GM18870 (cell line): Measurements from ENCODE around the gene ACP6.
A peak's percentile ranks its signal among the peaks of the same experiment; 100 is the strongest.
"Not testable (repeated sequence)": the region's sequence is repeated elsewhere in the genome, so short reads cannot be mapped to it uniquely, and the experiment has no call there.

ENCODE experiments used
- ATAC-seq: cut with Tn5 transposase; IDR thresholded peaks from one replicate; pipeline ENCODE4 v1.9.1; 2021; ENCODE audit warnings: moderate library complexity; ENCODE audit not compliant: unreplicated experiment

Gene ACP6

DNA sequence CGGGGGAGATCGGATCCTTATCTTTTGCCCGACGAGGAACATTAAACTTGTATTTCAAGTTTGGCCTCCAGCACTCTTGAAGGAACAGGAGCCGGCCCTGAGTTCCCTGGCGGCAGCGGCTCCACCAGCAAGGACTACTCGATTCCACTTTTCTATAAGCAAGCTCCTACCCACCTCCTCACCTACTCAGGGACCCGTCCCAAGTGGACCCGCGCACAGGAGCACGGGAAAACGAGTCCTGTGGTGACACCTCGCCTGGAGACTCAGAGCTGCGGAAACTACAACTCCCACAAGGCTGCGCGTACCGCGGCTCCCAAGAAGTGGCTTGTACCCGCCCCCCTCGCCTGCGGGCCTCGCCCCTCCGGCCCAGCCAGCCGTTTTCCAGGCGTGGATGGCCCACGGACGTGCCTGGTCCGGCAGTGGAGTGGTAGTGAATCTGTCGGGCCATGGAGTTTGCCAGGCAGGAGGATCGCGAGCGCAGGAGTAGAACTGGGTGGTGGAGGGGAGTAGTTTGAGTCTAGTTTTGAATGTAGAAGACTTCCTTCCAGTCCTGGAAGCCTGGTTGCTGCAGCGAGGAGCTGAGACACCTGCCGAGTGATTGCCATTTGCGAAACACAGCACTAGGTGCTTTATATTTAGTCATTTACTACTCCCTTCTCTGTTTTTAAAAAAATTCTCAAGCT lies at the start of gene ACP6:
TSS of gene ACP6 (minus strand) at position 206 of the 683 bp plus-strand sequence. CDS start 476 bp downstream, outside the sequence.
- peak; percentile 90 for ATAC-seq

DNA sequence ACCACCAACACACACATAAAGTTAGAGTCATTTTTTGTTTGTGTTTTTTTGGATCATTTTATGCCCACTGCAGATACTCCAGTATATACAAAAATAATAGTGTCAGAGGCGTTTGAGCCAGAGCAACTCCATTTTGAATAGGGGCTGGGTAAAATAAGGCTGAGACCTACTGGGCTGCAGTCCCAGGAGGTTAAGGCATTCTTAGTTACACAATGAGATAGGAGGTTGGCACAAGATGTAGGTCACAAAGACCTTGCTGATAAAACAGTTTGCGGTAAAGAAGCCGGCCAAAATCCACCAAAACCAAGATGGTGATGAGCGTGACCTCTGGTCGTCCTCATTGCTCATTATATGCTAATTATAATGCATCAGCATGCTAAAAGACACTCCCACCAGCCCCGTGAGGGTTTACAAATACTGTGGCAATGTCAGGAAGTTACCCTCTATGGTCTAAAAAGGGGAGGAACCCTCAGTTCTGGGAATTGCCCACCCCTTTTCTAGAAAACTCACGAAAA lies 49.4 kb upstream of the ACP6 start:
- no peak for ATAC-seq

DNA sequence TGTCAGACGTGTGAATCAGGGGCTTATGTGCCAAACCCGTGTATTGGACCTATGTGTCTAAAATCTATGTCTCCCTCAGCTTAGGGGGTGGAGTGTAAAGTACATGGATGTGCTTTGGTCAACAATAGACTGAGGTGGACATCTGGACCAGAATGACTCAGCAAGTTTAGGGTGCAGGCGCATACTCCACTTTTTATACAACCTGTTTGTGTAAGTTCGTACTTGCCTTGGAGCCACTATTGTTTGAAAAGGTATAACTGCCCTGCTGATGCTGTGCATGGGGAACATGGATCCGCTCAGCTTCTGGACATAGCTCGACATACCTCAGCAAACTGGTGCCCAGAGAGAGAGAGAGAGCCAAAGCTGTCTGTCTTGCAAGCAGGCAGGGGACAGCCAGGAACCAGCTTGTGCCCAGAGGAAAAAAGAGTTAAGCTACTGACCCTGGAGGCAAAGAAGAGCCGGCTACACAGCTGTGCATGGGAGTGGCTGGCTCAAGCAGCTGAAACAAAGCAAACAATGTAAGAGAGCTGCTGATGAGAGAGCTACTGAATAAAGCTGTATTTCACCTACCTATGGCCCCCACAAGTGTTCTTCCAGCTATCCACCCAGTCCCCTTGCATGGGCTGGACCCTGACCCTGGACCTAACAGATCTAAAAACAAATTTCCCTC lies 48.8 kb upstream of the ACP6 start:
- no peak for ATAC-seq

DNA sequence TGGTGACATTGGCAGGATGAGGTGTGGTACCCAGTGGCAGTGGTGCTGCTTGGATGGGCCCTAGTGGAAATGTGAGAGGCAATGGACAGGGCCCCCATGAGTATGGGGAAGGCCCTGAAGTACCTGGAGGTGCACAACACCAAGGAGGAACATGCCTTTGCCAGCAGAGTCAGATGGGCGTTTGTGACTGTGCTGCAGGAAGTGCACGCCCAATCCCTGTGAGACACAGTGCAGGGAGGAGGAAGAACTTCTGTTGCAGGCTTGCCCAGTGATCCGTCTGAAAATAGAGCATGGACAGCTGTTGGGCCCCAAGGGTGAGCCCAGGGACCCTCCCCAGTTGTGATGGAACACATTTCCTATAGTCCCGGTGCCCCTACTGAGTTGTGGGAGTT lies 47.4 kb upstream of the ACP6 start:
- no peak for ATAC-seq

DNA sequence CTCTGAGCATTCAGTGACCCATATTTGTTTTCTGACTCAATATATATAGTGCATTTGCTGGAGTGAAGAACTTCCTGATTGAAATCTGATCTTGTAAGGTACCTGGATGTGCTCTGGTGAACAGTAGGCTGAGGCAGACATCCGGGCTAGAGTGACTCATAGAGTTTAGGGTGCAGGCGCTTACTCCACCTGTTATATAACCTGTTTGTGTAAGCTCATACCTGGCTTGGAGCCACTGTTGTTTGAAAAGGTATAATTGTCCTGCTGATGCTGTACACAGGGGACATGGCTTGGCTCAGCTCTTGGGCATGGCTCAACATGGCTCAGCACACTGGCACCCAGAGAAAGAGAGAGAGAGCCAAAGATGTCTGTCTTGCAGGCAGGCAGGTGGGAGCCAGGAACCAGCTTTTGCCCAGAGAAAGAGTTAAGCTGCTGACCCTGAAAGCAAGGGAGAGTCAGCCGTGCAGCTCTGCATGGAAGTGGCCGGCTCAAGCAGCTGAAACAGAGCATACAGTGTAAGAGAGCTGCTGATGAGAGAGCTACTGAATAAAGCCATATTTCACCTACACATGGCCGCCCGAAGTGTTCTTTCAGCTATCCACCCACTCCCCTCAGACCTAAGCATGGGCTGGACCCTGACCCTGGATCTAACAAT lies 46.9 kb upstream of the ACP6 start:
- no peak for ATAC-seq

DNA sequence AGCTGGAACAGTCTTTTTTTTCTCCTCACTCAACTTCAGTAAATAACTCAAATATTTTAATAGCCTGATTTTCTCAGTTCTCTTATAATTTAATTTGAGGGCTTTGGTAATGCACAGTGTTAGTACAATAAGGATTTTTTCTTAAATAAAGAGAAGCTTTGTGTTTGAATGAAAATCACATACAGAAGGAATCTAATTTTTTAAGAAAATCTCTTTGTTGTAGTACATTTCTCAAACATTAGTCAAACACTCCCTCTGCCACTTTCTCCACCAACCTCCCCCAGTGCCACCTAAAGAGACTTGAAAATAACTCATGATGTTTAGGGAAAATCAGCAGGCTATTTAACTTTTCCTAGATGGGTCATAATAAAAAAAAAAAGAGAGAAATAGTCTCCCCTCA lies 42.3 kb upstream of the ACP6 start:
- no peak for ATAC-seq

DNA sequence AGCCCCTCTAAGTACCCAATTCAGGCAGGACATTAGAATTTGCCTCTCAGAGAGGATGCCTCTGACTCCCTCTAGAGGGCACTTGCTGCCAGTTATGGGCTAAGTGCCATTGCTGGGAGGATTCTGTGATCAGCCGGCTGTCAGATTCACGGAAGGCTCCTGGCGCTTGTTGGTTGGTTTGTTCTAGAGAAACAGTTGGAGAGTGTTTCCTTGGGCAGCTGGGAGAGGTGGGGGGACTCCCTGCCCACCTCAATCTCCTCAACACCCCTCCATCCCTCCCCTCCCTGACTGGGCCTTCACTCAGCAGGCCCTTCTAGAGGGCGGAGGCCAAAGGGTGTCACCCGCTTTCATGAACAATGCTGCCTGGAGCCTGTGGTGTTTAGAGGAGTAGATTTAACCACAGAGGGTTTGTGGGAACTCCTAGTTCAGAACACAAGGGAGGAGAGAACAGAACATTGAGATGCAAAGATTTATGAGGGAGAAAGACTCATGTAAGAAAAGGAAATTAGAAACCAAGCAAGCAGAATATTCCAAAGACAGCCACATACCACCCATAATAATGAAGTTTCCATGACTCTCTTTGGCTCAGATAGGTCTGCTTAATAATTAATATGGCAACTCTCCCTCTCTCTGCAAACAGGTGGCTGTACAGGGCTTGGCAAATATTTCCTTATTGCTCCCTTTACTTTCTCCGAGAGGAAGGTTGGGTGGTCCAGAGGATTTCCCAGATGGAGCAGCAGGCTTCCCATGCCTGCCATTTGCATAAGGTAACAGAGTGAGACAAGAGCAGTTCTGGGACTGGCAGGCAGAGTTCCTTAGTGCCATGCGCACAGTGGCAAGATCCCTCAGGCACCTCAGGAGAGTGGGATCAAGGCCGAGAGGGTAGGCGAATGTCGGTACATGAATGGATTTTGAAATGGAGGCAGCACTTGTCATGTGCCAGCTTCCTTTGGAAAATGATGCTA lies 30.0 kb upstream of the ACP6 start:
- ATAC-seq, result no peak

DNA sequence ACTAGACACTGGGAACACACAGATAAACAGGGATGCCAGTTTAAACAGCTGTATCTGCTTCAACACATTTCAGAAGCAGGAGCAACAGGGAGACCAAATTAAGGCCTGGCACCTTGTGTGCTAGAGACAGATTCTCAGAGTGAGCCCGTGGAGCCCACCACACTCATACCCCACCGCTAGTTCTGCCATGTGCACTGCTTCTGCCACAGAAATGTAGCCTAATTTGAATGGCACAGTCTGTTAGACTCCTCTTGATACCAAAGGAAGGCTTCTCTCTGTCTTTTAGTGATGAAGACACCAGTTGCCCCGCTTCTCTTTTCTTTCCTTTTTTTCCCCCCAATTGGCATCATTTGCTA lies 29.3 kb upstream of the ACP6 start:
- no peak for ATAC-seq

DNA sequence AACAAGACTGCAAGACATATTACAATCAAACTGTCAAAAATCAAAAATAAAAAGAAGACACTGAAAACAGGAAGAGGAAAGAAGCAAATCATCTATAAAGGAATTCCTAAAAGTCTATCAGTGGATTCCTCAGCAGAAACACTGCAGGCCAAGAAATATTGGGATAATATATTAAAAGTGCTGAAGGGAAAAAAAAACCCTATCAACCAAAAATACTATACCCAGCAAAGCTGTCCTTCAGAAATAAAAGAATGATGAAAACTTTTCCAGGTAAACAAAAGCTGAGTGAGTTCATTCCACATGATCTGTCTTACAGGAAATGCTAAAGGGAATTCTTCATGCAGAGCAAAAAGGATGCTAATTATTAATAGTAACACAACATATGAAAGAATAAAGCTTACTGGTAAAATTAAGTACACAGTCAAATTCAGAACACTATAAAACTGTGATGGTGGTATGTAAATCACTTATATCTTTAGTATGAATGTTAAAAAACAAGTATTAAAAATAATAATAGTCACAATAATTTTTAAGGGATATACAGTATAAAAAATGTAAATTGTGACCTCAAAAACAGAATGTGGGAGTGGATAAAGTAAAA lies 12.9 kb upstream of the ACP6 start:
- ATAC-seq, result no peak

DNA sequence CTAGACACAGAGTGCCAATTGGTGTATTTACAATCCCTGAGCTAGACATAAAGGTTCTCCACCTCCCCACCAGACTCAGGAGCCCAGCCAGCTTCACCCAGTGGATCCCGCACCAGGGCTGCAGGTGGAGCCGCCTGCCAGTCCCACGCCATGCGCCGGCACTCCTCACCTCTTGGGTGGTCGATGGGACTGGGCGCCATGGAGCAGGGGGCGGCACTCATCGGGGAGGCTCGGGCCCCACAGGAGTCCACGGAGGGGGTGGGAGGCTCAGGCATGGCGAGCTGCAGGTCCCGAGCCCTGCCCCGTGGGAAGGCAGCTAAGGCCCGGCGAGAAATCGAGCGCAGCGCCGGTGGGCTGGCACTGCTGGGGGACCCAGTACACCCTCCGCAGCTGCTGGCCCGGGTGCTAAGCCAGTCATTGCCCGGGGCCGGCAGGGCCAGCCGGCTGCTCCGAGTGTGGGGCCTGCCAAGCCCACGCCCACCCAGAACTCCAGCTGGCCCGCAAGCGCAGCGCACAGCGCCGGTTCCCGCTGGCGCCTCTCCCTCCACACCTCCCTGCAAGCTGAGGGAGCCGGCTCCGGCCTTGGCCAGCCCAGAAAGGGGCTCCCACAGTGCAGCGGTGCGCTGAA lies 10.4 kb upstream of the ACP6 start:
- ATAC-seq, result not testable (repeated sequence)

DNA sequence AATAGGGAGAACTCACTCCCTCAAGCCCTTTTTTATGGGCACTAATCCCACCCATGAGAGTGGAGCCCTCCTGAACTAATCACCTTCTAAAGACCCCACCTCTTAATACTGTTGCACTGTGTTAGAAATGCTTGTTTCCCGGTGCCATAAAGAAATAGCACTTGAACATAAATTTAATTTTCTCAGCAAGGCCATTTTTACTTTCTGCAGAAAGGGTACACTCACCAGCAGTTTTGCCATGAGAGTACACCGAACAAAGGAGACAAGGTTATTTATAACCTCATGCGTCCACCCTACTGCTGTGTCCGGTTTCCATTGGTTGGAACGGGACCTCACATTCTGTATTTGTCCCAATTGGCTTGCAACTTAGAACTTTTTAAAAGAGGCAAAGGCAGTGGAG lies 7.4 kb upstream of the ACP6 start:
- ATAC-seq, result not testable (repeated sequence)

DNA sequence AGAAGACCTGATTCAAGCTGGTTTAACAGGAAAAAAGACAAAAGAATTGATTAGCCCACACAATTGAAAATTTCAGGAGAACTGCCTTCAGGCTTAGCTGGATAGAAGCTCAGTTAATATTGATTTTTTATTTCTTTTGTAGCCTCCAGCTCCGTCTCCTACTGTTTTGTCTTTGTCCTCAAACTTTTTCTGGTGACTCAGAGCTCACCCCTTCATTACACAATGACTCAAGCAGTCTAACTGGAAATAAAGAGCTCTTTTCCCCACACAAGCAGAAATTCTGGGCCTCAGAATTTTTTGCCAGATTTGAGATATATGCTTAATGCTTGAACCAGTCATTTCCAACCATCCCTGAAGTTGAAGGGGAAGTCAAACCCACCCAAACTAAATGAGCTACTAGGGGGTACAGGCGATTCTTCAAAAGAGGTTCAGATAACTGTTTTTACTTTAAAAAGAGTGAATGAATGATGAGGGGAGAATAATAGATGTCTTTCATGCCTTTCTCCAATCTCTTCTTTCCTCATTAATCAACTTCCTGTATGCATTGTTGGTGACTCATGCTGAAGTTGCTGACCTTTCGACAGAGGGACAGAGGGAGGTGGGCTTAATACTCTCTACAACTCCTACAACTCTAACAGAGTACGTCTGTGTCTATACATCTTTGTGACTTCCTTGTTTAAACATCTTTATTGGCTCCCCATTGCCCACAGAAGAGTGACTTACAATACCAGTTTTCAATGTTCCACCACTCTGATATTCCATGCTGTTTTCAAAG lies 6.2 kb upstream of the ACP6 start:
- ATAC-seq, result no peak

DNA sequence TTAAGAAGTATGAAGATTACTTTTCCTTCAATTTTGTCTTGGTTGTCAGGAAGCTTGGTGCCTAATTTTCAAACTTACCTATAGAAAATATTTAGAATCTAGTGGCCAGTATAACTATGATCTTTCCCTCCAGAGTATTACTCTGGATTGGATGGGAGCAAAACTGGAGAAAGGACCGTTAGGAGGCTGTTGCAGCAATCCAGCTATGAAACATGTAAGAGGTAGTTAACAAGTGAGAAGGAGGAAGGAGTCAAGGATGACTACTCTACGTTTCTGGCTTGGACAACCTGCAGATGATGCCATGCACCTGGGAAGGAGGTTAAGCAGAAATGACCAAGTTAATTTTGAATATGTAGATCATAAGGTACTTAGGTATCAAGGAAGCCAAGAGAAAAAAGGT lies 3.5 kb upstream of the ACP6 start:
- ATAC-seq, result no peak

DNA sequence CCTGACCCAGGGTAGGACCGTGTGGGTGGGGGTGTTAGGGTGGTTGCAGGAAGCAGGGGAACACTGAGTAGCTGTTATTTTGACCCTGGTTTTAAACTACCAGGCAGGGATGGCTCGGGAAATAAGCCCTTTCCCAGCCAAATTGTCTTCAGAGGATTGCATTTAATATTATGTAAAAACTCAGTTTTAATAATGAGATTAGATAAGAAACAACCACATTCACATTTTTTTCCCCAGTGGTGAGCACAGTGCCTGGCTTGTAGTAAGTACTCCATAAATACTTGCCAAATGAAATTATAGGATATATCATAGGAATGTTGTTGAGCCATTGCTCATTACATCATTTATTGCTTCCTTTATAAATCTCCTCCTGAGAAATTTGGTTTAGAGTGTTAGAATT lies 3.1 kb upstream of the ACP6 start:
- no peak for ATAC-seq

DNA sequence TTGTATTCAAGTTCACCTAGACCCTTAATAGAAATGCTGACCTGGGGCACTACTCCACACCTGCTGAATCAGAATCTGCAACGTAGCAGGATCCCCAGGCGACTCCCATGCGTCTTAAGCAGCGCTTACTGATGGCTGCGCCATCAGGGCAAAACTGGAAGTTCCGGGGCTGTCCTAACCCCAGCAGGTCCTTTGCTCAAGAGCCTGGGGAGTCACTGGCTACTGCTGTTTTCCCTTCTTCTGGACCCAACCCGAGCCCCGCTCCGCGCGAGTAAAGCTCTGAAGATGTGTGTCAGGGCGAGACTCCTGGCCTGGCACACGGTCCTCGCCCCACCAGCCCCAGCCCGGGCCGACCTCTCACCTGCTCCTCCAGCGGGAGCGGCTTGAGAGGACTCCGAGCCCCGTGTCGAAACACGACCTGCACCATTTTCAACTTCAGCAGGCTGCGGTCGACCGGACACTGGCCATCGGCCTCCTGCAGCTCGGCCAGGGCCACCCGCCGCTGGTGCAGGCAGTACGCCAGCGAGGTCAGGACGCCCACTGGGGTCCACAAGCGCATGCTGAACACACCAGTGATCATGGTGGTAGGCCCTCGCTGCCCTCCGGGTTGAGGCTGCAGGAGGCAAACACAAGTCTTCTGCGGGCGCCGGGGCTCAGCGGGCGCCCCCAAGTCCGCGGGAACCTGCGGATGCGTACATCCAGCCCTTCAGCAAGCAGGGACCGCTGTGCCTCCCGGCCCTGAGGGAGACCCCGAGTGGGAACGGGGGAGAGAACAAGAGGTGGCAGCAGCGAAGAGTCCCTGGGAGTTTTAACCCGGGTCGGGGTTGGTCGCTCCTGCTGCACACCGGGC lies 630 bp downstream of the ACP6 start:
- peak; percentile 34 for ATAC-seq

DNA sequence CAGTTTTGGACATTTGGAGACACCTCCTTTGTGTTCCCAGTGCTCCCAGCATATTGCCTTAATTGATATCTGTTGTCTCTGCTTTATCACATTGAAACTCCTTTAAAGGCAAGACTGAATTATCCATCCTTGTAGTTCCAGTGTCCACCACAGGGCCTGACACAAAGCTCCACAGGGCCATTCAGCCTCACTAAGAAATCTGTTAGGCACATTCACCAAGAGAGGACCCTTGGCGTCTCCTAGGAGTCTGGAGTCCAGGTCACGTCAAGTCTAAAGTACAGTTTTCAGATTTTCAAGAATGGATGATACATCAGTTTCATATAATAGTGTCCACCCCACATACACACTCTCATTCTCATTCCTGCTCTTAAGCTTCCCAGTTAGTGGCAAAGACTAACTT lies 4.8 kb downstream of the ACP6 start:
- no peak for ATAC-seq

DNA sequence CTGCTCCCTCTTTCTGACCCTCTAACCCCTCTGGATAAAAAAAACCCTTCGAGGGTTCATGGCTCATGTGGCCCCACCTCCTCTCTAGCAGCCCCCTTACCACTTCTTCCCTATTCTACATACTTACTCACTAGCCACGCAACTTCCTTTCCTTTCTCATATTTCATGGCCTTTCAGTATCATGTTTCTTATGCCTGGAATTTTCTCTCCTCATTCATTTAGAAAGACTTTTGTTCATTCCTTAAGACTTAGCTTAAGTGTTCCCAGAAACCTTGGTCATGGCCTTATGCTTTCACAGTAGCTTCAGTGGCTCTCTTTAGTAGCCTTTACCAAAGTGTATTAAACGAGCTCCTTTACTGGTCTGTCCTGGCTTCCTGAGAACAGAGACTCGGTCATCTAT lies 6.1 kb downstream of the ACP6 start:
- no peak for ATAC-seq

DNA sequence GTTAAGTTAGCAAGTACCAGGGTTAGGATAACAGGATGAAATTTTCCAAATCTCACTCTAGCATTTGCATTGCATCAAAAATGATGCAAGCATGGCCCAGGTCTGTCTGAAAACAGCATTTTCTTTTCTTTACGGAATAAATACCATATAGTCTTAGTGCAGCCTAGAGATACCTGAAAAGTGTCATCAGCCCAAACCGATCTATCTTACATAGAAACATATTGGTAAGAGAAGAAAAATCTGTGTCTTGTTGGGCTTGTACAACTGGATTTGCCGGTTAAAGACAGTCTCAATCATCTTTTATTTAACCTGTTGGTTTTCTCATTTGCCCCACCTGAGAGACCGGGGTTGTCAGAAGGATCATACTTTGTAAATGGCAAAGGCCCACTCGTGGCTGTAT lies 15.8 kb downstream of the ACP6 start:
- ATAC-seq, result no peak

DNA sequence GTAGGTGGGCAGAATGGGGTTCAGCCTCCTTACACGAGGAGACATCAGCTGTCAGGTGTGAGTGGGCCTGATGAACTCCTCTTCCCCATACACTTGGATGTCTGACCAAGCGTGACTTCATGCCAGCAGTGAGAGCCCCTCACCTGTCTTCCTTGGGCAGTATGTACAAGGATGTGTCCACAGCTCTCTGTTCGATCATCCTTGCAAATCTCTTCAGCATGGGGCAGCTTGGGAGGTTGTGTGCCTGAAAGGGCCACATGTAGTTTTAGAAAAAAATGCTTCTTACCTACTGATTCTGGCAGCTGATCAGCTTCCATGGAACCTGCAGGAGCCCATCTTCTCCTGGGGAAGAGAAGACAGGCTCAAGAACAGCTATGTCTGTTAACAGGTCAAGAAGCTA lies 18.0 kb downstream of the ACP6 start:
- ATAC-seq, result no peak
